GM19099 (cell line): ENCODE results near the gene CEBPA.

Source experiments
- POLR2A ChIP-seq: IDR thresholded peaks from 3 replicates; pipeline ENCODE4 v1.6.1; 2011; ENCODE audit warnings: low read depth; ENCODE audit not compliant: insufficient read length; ENCODE audit errors: extremely low read depth

Gene CEBPA

DNA sequence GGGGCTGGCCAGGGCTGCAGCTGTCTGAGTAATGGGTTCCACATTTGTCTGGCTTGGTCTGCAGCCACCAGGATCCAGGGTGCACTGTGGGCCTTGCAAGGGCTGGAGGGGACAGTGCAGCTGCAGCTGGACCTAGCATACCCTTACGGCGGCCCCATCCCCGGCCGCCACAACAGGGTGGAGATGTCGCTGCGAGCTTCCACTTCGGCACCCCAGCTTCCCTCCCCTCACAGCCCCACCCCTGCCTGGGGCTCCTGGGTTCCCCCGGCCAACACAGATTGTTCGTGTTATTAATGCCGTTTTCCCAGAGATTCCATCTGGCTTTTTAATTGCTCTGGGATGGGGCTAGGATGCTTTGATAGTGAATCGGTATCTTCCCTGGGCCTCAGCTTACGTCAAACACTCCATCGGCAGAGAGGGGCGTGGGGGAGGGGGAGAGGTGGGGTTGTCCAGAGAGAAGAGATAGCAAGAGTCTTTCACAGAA, 5.8 kb downstream of the CEBPA start:
- TF ChIP-seq POLR2A: no peak

DNA sequence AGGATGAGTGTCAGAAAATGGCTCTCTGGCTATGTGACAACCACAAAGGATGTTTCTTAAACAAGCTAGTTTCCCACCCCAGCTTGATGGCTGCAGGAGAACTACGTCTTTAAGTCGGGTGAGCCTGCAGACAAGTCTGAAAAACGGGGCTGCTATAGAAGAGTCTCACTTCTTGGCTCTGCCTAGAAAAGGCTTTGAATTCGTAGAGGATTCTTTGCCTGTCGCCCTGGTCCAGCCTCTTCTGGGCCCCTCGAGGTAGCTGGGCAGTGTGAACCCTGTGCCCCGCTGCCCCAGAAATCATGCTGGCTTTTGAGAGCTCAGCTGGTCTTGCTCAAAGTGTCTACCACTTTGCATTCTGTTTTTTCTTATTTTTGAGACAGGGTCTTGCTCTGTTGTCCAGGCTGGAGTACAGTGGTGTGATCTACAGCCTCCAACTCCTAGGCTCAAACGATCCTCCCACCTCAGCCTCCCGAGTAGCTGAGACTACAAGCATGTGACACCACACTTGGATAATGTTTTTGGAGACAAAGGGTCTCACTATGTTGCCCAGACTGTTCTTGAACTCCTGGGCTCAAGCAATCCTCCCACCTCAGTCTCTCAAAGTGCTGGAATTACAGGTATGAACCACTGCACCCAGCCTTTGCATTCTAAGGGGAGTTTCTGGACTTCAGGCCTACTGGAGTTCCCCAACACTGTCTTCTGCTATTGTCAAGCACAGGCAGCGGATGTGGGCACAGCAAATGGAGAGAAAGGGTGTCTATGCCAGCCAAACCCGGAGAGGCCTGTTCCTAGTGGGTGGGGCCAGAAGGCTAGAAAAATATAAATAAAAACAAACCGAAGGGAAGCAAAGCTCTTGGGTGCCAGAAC, 6.5 kb downstream of the CEBPA start:
- no peak for TF ChIP-seq POLR2A

DNA sequence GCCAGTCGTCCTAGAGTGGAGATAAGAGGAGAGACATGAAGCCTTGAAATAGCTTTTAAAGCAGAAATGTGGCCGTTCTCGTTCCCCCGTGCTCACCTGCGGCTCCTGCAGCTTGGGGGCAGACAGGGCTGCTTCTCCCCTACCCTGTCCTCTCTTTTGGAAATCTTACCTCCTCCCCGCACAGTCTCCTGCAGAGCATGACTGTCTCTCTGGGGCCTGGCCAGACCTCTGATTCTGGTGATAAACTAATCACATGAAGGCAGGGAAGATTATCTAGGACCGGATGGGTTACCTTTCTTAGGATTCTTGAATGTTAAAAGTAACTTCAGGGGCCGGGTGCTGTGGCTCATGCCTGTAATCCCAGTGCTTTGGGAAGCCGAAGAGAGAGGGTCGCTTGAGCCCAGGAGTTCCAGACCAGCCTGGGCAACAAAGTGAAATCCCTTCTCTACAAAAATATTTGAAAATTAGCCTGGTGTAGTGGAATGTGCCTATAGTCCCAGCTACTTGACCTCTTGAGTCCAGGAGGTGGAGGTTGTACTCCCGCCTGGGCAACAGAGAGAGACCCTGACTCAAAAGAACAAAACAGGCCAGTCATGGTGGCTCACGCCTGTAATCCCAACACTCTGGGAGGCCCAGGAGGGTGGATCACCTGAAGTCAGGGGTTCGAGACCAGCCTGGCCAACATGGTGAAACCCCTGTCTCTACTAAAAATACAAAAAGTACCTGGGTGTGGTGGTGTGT, 8.1 kb downstream of the CEBPA start:
- no peak for TF ChIP-seq POLR2A

DNA sequence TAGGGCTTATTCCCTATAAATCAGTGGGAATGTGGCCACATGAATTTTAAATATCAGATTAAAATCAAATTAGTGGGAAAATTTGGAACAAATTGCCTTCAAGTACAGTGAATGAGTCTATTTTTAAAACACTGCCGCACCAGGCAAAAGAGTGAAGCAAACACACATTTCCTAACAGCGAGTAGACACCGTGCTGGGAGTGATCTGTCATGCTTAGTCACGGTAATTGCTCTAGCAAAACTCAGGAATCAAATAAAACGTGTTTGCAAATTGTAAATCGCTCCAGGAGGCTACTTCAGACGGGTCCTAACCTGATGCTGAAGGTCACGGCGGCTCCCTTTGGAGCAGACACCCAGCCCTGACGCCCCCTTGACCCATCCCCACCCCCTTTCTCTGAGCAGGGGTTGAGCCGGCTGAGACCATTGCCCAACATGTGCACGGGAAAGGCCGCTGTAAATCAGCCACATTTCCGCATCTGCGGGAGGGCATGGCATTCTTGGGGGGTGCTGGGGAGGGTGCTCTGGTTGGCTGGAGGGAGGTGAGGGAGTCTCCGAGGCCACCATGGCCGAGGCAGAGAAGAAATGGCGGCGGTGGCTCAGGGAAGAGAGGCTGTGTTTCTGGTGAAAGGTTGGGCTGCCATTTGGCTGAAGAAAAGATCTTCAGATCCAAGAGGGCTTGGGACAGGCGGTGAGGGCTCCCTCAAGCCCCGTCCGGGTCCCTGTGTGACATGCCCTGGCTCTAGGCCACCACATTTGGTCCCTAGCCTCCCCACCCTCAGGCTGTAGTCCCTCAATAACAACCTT, 8.9 kb downstream of the CEBPA start:
- TF ChIP-seq POLR2A: no peak

DNA sequence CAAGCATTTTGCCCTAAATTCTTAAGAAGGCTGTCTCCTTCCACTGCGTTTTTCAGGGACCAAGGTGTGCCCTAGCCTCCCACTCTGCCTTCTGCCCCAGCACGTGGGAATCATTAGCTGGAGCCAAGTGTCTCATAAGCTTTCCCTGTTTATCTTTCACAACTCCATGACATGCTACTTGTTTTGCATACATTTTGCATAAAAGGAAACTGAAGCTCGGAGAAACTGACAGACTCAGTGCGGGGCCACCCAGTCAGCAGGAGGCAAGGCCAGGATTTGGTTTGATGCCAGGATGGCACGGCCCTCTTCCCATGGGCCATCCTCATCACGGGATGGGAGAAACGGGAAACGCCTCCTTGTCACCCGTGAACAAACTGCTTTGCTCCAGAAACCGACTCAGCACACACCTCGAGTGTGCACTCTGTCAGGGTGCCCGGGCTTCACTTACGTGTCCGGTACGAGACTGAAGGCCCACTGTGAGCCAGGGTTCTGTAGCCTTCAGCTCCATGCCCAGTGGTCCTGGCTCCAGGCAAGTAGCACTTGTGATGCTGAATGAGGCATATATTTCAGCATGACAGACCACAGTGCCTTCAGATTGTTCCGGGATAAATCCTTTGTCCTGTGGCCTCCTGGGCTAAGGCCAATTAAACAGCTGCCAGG, 9.6 kb downstream of the CEBPA start:
- no peak for TF ChIP-seq POLR2A

DNA sequence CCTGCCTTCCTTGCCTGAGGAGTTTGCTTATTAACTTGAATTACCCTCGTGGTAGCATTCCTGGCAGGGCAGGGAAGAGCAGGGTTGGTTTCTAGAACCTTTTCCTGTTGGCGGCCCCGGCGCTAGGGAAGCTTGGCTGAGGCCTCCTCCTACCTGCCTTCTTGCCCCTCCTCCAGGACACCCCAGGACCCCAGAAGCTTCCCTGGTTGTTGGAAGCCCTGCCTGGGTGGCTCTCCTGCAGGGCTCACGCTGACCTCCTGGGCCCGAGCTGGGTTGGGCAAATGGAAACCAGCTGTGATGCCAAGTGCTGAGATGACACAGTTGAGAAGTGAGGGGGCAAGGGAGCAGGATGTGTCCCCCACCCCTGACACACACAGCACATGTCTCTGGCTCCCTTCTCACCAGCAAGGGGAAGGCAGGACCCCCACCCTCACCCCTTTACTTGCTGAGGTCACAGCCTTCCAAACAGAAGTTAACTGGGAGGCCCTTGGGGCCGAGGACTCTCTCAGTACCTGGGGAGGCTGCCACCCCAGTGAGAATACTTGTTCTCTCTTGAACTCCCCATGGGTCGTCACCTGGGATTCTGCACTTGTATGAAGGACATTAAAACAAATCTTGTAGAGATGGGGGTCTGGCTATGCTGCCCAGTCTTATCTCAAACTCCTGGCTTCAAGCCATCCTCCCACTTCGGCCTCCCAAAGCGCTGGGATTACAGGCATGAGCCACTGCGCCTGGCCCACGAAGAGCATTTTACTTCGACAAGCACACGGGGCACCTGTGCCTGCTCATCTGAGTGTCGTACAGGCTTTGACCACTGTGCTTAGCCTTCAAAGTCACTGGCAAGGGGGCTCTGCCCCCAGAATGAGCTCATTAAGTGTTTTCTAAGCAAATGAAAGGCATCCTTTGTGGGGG, 10.5 kb downstream of the CEBPA start:
- TF ChIP-seq POLR2A: no peak

DNA sequence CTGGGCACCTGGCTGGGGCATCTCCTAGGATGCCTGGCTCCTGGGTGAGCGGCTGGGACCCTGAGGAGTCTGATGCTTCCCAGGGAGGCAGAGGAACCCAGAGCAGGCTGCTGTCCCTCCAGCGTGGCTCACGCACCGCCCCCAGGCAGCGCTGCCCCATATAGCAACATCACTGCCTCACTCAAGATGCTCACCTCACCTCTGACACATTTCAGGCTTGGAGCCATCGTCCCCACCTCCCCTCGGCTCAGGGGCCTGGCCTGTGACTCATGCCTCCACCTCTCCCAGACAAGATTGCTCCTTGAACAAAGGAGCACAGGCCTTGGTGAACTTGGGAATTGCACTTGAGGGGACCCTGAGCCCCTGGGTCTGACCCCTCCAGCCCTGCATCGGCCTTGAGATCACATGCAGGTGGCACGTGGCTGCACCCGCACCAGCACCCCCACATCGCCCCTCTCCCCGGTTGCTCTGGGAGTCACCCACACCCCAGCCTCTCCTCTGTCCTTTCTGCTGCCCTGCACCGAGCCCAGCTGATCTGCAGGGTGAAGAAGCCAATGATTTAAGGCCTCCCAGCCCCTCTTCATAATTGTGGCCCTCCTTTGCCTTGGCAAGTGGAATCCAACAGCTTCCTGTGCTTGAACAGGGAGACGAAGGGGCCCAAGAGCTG, 11.2 kb downstream of the CEBPA start:
- no peak for TF ChIP-seq POLR2A

DNA sequence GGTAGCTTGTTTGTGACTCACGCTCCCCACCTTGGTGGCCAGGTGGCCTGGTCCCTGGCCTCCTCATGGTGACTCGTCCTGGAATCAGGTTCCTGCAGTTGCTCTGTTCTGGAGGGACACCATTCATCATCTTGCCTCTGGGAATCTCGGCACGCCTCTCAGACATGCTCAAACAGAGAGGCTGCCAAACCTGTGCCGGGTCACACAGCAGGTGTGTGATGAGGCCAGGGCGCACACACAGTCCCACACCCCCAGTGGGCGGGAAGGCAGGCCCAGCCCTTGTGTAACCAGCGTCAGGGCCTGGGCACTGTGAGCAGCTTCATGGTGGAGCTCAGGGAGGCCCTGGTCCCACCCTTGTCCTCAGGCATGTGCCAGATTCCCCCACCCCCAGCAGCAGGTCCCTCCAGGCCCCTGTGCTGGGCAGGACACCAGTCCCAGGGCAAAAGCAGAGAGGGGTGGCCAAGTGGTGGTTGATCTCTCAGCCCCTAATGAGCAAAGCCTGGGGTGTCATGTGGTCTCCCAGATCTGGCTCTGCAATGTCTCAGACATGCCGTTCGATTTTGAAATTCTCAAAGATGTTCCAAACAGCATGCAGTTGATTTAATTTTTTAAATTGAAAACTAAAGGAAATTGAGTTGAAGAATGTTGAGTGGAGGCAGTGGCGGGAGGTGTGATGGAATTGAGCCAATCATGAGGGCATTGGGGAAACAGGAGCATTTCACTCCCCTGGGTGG, 12.1 kb downstream of the CEBPA start:
- TF ChIP-seq POLR2A: no peak

DNA sequence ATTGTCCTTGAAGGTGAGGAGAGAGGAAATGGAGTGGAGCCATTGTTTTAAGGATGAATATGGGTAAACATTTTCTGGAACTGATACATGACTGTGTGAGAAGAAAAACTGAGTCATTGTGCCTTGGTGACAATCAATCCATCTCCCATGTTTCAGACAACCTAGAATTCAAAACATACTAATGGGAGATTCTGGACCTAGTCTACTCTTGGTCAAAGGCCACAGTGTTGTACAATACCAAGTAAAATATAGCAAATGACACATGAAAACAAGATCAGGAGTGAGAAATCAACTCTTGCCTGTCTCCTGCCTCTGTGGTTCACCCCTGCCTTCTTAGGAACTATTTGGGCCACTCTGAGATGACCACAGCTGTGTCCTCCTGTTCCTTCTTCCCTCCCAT, 13.1 kb downstream of the CEBPA start:
- no peak for TF ChIP-seq POLR2A

DNA sequence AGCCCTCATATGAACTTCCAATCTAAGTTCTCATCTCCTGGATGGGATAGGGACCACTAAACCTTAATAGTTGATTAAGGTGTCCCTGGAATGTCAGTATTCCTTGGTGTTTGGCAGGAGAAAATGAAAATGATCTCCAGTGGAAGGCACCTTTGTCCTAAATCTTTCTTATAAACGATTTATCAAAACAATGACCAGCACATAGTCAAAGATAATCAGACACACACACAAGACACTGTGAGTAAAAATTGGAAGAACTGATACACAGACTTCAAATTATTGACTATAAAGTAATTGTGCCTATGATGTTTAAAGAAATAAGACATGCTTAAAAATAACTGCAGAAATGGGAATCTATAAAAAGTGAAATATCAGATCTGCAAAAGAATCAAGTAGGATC, 13.7 kb downstream of the CEBPA start:
- no peak for TF ChIP-seq POLR2A

DNA sequence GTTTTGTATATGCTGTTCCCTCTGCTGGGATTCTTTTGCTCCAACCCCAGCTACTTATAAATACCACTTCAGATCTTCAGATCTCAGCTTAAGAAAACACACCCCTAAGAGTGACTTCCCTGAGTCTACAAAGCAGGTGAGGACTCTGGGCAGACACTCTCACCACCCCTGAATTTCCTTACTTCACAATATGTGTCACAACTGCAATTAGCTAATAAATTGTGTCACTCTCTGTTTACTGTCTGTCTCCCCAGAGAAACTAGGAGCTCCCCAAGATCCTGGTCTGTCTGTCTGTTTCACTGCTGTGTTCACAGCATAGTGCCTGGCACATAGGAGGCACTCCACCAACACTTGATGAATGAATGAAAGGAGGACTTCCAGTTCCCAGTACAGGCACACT, 14.4 kb downstream of the CEBPA start:
- TF ChIP-seq POLR2A: no peak

DNA sequence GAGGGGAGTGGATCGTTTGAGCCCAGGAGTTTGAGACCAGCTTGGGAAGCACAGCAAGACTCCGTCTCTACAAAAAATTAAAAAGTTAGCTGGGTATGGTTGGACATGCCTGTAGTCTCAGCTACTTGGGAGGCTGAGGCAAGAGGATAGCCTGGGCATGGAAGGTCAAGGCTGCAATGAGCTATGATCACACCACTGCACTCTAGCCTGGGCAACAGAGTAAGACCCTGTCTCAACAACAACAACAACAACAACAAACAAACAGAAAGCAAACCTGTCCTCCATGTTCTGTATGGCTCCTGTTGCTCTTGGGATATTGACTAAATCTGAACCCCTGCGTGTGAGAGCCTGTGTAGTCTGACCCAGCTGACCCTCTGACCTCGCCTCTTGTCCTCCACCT, 14.9 kb downstream of the CEBPA start:
- no peak for TF ChIP-seq POLR2A

DNA sequence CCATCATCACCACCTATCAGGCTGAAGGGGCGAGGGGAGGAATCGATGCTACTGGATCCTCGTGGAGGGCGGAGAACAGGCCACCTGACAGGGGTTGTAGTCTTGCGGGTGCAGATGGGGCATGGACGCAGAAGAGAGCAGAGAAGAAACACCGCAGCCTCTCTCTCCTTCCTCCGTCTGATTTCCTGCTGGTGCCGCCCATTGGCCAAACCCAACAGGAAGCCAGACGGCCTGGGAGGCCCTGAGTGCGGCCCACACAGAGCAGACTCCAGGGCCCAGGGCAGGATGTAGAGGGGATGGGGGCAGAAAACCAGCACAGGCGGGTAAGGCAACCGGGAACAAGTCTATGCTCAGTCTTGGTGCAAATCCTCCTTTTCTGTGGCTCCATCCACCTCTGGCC, 15.4 kb downstream of the CEBPA start:
- no peak for TF ChIP-seq POLR2A
